Measurements from ENCODE around the gene SRF. TPM values are rescaled to one million over a fixed set of nuclear protein-coding genes. Genes with fewer than 3 reads are reported as not detected.

Gene SRF
- 10 to 100 TPM; 32.7 to 44.2 TPM for total RNA-seq
- 37.7 TPM for polyA plus RNA-seq (2013, experiment 1 of 2)
- 35.2 TPM for polyA plus RNA-seq (2013, experiment 2 of 2)
- long read RNA-seq, experiment 1, full-length matches to known transcripts = 5 of 23 reads
- long read RNA-seq, experiment 1, partial matches to known transcripts = 4 of 23 reads
- long read RNA-seq, experiment 1, other reads (novel, unspliced or antisense) = 14 of 23 reads
- long read RNA-seq, experiment 2, full-length matches to known transcripts = 38 of 45 reads
- long read RNA-seq, experiment 2, partial matches to known transcripts = 2 of 45 reads
- long read RNA-seq, experiment 2, other reads (novel, unspliced or antisense) = 5 of 45 reads
- long read RNA-seq, experiment 3, full-length matches to known transcripts = 1 of 8 reads
- long read RNA-seq, experiment 3, partial matches to known transcripts = 4 of 8 reads
- long read RNA-seq, experiment 3, other reads (novel, unspliced or antisense) = 3 of 8 reads
- long read RNA-seq, experiment 4, partial matches to known transcripts = 0 of 5 reads
- long read RNA-seq, experiment 4, other reads (novel, unspliced or antisense) = 5 of 5 reads

DNA sequence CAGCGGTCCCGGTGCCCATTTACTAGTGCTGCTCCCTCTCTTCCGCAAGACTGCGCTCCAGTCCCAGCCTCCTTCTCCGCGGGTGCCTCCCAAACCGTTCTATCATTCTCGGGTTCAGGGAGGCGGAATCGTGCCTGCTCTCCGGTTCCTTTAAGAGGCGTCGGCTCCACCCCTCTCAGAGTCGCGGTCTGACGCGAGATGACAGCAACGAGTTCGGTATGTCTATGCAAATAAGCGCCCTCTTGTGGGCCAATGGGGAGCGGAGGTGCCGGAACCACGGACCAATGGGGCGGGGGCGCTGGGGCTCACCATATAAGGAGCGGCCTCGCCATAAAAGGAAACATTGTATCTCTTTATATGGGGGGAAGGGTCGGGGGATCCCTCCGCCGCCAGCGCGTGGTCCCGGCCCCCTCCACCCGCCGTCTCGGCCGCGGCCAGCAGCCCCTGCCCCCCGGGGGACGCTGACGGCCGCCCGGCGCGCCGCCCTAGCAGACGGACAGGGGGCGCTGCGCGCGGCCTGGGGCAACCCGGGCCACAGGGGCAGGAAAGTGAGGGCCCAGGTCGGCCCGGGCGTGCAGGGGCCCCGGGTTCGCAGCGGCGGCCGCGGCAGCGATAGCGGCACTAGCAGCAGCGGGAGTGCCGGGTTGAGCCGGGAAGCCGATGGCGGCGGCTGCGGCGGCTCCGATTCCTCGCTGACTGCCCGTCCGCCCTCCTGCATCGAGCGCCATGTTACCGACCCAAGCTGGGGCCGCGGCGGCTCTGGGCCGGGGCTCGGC, at the start of gene SRF:
SRF (plus strand) TSS at position 339 of the 776 bp plus-strand sequence; CDS start at position 727, 388 bp downstream.
- WGBS, 2 experiments (ENCODE audit: insufficient coverage in 1 of 2, insufficient read length in 1 of 2) = 0% methylated on average over 43 to 83 of the region's 83 CpGs
- TF ChIP-seq, protein P1, sequence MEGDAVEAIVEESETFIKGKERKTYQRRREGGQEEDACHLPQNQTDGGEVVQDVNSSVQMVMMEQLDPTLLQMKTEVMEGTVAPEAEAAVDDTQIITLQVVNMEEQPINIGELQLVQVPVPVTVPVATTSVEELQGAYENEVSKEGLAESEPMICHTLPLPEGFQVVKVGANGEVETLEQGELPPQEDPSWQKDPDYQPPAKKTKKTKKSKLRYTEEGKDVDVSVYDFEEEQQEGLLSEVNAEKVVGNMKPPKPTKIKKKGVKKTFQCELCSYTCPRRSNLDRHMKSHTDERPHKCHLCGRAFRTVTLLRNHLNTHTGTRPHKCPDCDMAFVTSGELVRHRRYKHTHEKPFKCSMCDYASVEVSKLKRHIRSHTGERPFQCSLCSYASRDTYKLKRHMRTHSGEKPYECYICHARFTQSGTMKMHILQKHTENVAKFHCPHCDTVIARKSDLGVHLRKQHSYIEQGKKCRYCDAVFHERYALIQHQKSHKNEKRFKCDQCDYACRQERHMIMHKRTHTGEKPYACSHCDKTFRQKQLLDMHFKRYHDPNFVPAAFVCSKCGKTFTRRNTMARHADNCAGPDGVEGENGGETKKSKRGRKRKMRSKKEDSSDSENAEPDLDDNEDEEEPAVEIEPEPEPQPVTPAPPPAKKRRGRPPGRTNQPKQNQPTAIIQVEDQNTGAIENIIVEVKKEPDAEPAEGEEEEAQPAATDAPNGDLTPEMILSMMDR (conservative IDR thresholded peaks at IDR 0.05) = peak; percentile 88
- H3K9me3 ChIP-seq (ENCODE audit: control insufficient read depth, low read length) = no peaks in the 10 kb centered on the region

DNA sequence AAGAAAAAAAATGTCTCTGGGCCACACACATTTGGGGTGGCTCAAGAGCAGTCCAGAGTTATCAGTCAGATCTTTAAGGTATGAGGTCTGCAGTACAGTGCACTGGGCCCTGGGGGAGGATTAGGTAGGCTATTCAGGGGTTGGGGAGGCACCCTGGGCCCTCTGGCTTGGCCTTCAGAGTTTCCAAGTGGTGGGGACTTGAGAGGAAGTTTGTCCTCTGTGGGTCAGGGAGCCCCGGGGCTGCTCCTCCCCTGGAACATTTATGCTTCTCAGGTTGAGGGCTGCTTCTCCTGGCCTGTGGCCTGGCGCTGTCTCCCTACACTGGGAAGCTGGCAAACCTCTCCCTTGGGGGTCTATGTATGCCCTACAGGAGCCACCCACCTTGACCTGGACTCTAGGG, 48.9 kb upstream of the SRF start:
- Mint-ChIP-seq H3K4me3 (no peak overlapping the region), H3K4me1 (peaks cover 33% of the 10 kb centered on the region), H3K27me3 (ENCODE audit: insufficient read depth) (no peaks in the 10 kb centered on the region), H3K27ac (peak overlapping the region; percentile 52), H3K36me3 (ENCODE audit: low read depth) (no peaks in the 10 kb centered on the region), H3K9me3 (no peaks in the 10 kb centered on the region)
- H3K27ac ChIP-seq (ENCODE audit: low read depth, low read length) = no peak overlapping the region
- no peaks in the 10 kb centered on the region for H3K4me1 ChIP-seq (ENCODE audit: control insufficient read depth, insufficient read depth, low read length)
- no peak overlapping the region for H3K9ac ChIP-seq (ENCODE audit: extremely low read depth, low read length, poor library complexity, severe bottlenecking)
- H3K36me3 ChIP-seq (ENCODE audit: control insufficient read depth, insufficient read depth, low read length) = no peaks in the 10 kb centered on the region
- no peak for DNase-seq
- 94% methylated on average over 2 of the region's 2 CpGs; no CpG with 5 or more reads in 1 of the 2 experiments for WGBS, 2 experiments (ENCODE audit: insufficient coverage in 1 of 2, insufficient read length in 1 of 2)
- H3K27me3 ChIP-seq (ENCODE audit: control insufficient read depth, insufficient read depth, low read length, poor library complexity, severe bottlenecking) = no peaks in the 10 kb centered on the region
- H3K9me3 ChIP-seq (ENCODE audit: control insufficient read depth, low read length) = no peaks in the 10 kb centered on the region
- no peak overlapping the region for H3K4me3 ChIP-seq (ENCODE audit: low read length)
- TF ChIP-seq, protein P1 (conservative IDR thresholded peaks at IDR 0.05) = no peak

More for the DNA sequence above, at the start of gene SRF:
- peak within 1 kb of the TSS; percentile 95 for H3K4me3 ChIP-seq (ENCODE audit: low read length)
- H3K27me3 Mint-ChIP-seq (ENCODE audit: insufficient read depth) = peaks cover 2% of the 10 kb centered on the region
- peaks cover 15% of the 10 kb centered on the region for H3K36me3 ChIP-seq (ENCODE audit: control insufficient read depth, insufficient read depth, low read length)
- H3K27ac ChIP-seq (ENCODE audit: low read depth, low read length) = peak within 1 kb of the TSS; percentile 93
- peaks cover 14% of the 10 kb centered on the region for H3K4me1 ChIP-seq (ENCODE audit: control insufficient read depth, insufficient read depth, low read length)
- H3K27me3 ChIP-seq (ENCODE audit: control insufficient read depth, insufficient read depth, low read length, poor library complexity, severe bottlenecking) = no peaks in the 10 kb centered on the region
- peak within 1 kb of the TSS; percentile 99 for H3K27ac Mint-ChIP-seq
- DNase-seq = peak; percentile 100
- H3K9ac ChIP-seq (ENCODE audit: extremely low read depth, low read length, poor library complexity, severe bottlenecking) = peak within 1 kb of the TSS; percentile 76
- H3K4me3 Mint-ChIP-seq = peak within 1 kb of the TSS; percentile 94
- no peaks in the 10 kb centered on the region for H3K9me3 Mint-ChIP-seq
- H3K36me3 Mint-ChIP-seq (ENCODE audit: low read depth) = peaks cover 15% of the 10 kb centered on the region
- H3K4me1 Mint-ChIP-seq = peaks cover 30% of the 10 kb centered on the region

DNA sequence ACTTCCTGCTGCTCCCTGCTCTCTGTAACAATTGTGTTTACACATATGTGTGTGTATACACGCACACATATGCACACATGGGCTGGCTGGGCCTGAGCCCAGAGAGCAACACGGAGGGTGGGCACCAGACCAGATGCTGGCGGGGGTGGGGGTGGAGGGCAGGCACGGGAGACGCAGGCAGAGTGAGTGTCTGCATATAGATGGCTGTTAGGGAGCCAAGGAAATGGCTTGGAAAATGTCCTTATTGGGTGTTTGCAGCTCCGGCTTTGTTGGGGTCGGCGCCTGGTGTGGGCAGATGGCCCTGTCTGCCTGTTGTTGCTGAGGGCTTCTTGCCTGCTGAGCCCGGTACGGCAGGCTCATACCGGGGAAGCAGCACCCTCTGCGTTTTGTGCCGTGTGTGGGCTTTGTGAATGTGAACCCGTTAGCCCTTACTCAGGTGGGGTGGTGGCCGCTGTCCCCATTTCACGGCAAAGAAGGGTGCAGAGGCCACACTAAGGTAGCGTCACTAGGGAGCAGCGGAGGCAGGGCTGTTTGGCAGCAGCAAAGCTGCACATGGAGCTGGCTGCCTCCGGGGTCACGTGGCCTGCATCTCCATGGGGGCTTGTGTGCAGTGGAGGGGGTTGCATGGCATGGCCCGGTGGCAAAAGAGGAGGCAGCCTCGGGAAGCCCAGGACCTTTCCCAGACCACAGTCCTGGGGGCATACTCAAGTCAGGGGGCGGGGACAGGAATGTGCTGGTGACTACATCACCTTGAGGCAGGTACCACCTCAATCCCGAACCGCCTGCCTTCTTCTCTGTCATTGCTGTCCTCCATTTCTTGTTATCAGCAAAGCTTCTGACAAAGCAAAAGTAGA, 47.4 kb upstream of the SRF start:
- H3K9ac ChIP-seq (ENCODE audit: extremely low read depth, low read length, poor library complexity, severe bottlenecking) = no peak overlapping the region
- no peaks in the 10 kb centered on the region for H3K9me3 ChIP-seq (ENCODE audit: control insufficient read depth, low read length)
- H3K27ac Mint-ChIP-seq = peak overlapping the region; percentile 82
- no peaks in the 10 kb centered on the region for H3K27me3 ChIP-seq (ENCODE audit: control insufficient read depth, insufficient read depth, low read length, poor library complexity, severe bottlenecking)
- no peaks in the 10 kb centered on the region for H3K27me3 Mint-ChIP-seq (ENCODE audit: insufficient read depth)
- TF ChIP-seq, protein P1 (conservative IDR thresholded peaks at IDR 0.05) = no peak
- H3K4me3 ChIP-seq (ENCODE audit: low read length) = no peak overlapping the region
- no peaks in the 10 kb centered on the region for H3K36me3 Mint-ChIP-seq (ENCODE audit: low read depth)
- 89 to 91% methylated on average over 9 to 25 of the region's 25 CpGs for WGBS, 2 experiments (ENCODE audit: insufficient coverage in 1 of 2, insufficient read length in 1 of 2)
- H3K4me1 ChIP-seq (ENCODE audit: control insufficient read depth, insufficient read depth, low read length) = no peaks in the 10 kb centered on the region
- no peaks in the 10 kb centered on the region for H3K36me3 ChIP-seq (ENCODE audit: control insufficient read depth, insufficient read depth, low read length)
- no peak overlapping the region for H3K4me3 Mint-ChIP-seq
- H3K27ac ChIP-seq (ENCODE audit: low read depth, low read length) = peak overlapping the region; percentile 84
- no peaks in the 10 kb centered on the region for H3K9me3 Mint-ChIP-seq
- no peak for DNase-seq
- H3K4me1 Mint-ChIP-seq = peaks cover 33% of the 10 kb centered on the region

All from endodermal cell (in vitro differentiated cells).